BE2C (cell line): Measurements from ENCODE around the gene DYNLRB2.

Source experiments
- DNase-seq: peaks from one replicate; pipeline ENCODE4 v3.0.0-alpha.2; 2020
- H3K27me3 ChIP-seq: fragments of 250-450 bp; sonication (Bioruptor Pico); 2 replicates; pipeline ENCODE4 v1.5.1; 2020; ENCODE audit warnings: mild to moderate bottlenecking
- H3K36me3 ChIP-seq: fragments of 250-450 bp; sonication (Bioruptor Pico); 2 replicates; pipeline ENCODE4 v1.5.1; 2020; ENCODE audit warnings: mild to moderate bottlenecking
- H3K4me1 ChIP-seq: fragments of 250-450 bp; sonication (Bioruptor Pico); 2 replicates; pipeline ENCODE4 v1.5.1; 2020
- H3K4me3 ChIP-seq: 2 replicates; pipeline ENCODE4 v1.5.1; 2011; ENCODE audit warnings: low read depth, low read length
- H3K9me3 ChIP-seq: fragments of 250-450 bp; sonication (Bioruptor Pico); 2 replicates; pipeline ENCODE4 v1.5.1; 2020
- CTCF ChIP-seq: IDR thresholded peaks from 2 replicates; pipeline ENCODE4 v1.5.1; 2012; ENCODE audit warnings: mild to moderate bottlenecking, low read depth, low read length

DYNLRB2 gene

GRCh38 chr16:80554033-80554432 is 13.2 kb downstream of the DYNLRB2 start:
- Histone ChIP-seq H3K36me3 (no peaks in the 10 kb centered on the region), H3K4me1 (no peaks in the 10 kb centered on the region), H3K4me3 (no peak overlapping the region), H3K27me3 (no peaks in the 10 kb centered on the region), H3K9me3 (no peaks in the 10 kb centered on the region)
- no peak for DNase-seq
- TF ChIP-seq CTCF, result no peak

- Histone ChIP-seq H3K9me3 (no peaks in the 10 kb centered on the region; the same call in 1 of the 2 replicates), H3K36me3 (no peaks in the 10 kb centered on the region), H3K4me1 (no peaks in the 10 kb centered on the region), H3K4me3 (no peak overlapping the region), H3K27me3 (no peaks in the 10 kb centered on the region)
- DNase-seq, result no peak
- TF ChIP-seq CTCF, result no peak
These were observed 15.7 kb downstream of the DYNLRB2 start for GRCh38 chr16:80556481-80556880.

GRCh38 chr16:80557037-80557436 is 16.2 kb downstream of the DYNLRB2 start:
- no peaks in the 10 kb centered on the region for H3K27me3 ChIP-seq
- H3K4me3 ChIP-seq, result no peak overlapping the region
- H3K36me3 ChIP-seq, result no peaks in the 10 kb centered on the region
- TF ChIP-seq CTCF, result no peak
- DNase-seq, result no peak
- no peaks in the 10 kb centered on the region for H3K4me1 ChIP-seq
- H3K9me3 ChIP-seq, result no peaks in the 10 kb centered on the region; the same call in 1 of the 2 replicates

DNA sequence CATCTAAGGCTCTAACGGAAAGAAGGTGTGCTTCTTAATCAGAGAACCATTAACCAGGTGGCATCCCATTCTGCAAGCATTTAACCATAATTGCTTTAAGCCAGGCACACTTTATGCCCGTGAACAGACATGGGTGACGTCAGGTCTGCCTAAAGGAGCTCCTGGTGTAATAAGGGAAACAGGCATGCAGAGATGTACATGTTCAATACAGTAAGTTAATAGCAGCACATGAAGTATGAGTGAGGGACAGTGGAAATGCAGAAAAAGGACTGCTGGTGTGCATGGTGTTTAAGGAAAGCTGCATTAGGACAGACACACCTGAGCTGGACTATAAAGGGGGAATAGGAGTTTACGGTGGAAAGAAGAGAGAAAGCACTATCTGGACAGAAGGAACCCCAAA is 18.6 kb downstream of the DYNLRB2 start:
- no peak for TF ChIP-seq CTCF
- Histone ChIP-seq H3K27me3 (no peaks in the 10 kb centered on the region), H3K9me3 (no peaks in the 10 kb centered on the region; the same call in 1 of the 2 replicates), H3K4me3 (no peak overlapping the region), H3K4me1 (no peaks in the 10 kb centered on the region), H3K36me3 (no peaks in the 10 kb centered on the region)
- no peak for DNase-seq

GRCh38 chr16:80563066-80563465 is 22.3 kb downstream of the DYNLRB2 start:
- TF ChIP-seq CTCF, result no peak
- no peak overlapping the region for H3K4me3 ChIP-seq
- no peaks in the 10 kb centered on the region; the same call in 1 of the 2 replicates for H3K9me3 ChIP-seq
- no peaks in the 10 kb centered on the region for H3K36me3 ChIP-seq
- H3K27me3 ChIP-seq, result no peaks in the 10 kb centered on the region
- H3K4me1 ChIP-seq, result no peaks in the 10 kb centered on the region
- no peak for DNase-seq

GRCh38 chr16:80564394-80564793 is 23.6 kb downstream of the DYNLRB2 start:
- no peaks in the 10 kb centered on the region for H3K27me3 ChIP-seq
- H3K36me3 ChIP-seq, result no peaks in the 10 kb centered on the region
- no peaks in the 10 kb centered on the region; the same call in 1 of the 2 replicates for H3K9me3 ChIP-seq
- no peak overlapping the region for H3K4me3 ChIP-seq
- no peak for DNase-seq
- no peak for TF ChIP-seq CTCF
- no peaks in the 10 kb centered on the region for H3K4me1 ChIP-seq
